Mesothelial cell of epicardium (in vitro differentiated cells): ENCODE results near the gene NCOA1. TPM values are rescaled to one million over a fixed set of nuclear protein-coding genes. Genes with fewer than 3 reads are reported as not detected.

Experiments used
- DNase-seq, 2 experiments: peaks; one replicate each; pipeline ENCODE4 v3.0.0; 2021; ENCODE audit warnings: low spot score in 2 of 2; ENCODE audit not compliant: unreplicated experiment in 2 of 2
- H3K27ac Mint-ChIP-seq: 2 replicates; pipeline ENCODE4 v1.8.0; 2021; ENCODE audit warnings: mixed read lengths
- H3K27me3 Mint-ChIP-seq: 2 replicates; pipeline ENCODE4 v1.8.0; 2021; ENCODE audit warnings: low read depth, mixed read lengths
- H3K36me3 Mint-ChIP-seq: 2 replicates; pipeline ENCODE4 v1.8.0; 2021; ENCODE audit warnings: mixed read lengths
- H3K4me1 Mint-ChIP-seq: 2 replicates; pipeline ENCODE4 v1.8.0; 2021; ENCODE audit warnings: mixed read lengths
- H3K4me3 Mint-ChIP-seq: 2 replicates; pipeline ENCODE4 v1.8.0; 2021; ENCODE audit warnings: mild to moderate bottlenecking, moderate library complexity, mixed read lengths
- H3K9me3 Mint-ChIP-seq: 2 replicates; pipeline ENCODE4 v1.8.0; 2021; ENCODE audit warnings: mixed read lengths
- total RNA-seq: library from RNA; stranded (reverse); gene quantifications from 3 replicates; pipeline ENCODE4 v1.2.1, GENCODE V29; 2021
- TF ChIP-seq, protein P1 (sequence below): fragments of 200-600 bp; sonication (generic); IDR thresholded peaks from one replicate; pipeline ENCODE4 v1.5.0; 2021; ENCODE audit warnings: antibody characterized with exemption; ENCODE audit not compliant: unreplicated experiment

NCOA1 gene
- total RNA-seq, 1 donor from 2014 or later = 35.1 TPM

DNA sequence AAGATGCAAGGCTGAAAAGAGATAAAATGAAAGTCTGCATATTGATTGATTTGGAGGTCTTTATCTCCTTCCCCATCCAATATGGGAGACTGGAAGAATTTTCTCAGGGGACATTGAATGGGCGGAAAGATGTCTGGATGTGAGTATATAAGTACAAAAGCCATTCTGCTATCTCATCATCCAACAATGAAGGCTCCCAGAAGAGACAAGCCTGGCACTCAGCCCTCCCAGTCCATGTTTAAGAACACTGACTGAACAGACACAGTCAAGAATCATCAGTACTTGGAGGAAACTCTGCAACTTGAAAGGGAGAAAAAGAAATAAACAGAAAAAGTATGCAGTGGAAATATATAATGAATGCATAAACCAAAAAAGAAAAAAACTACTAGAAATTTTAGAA lies 221.2 kb downstream of the NCOA1 start:
- TF ChIP-seq, protein P1, sequence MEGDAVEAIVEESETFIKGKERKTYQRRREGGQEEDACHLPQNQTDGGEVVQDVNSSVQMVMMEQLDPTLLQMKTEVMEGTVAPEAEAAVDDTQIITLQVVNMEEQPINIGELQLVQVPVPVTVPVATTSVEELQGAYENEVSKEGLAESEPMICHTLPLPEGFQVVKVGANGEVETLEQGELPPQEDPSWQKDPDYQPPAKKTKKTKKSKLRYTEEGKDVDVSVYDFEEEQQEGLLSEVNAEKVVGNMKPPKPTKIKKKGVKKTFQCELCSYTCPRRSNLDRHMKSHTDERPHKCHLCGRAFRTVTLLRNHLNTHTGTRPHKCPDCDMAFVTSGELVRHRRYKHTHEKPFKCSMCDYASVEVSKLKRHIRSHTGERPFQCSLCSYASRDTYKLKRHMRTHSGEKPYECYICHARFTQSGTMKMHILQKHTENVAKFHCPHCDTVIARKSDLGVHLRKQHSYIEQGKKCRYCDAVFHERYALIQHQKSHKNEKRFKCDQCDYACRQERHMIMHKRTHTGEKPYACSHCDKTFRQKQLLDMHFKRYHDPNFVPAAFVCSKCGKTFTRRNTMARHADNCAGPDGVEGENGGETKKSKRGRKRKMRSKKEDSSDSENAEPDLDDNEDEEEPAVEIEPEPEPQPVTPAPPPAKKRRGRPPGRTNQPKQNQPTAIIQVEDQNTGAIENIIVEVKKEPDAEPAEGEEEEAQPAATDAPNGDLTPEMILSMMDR = no peak
- no peak for DNase-seq
- Mint-ChIP-seq H3K27me3 (no peaks in the 10 kb centered on the region), H3K4me3 (no peak overlapping the region), H3K36me3 (peaks cover 50% of the 10 kb centered on the region), H3K4me1 (no peaks in the 10 kb centered on the region), H3K27ac (no peak overlapping the region), H3K9me3 (peaks cover 10% of the 10 kb centered on the region)

- Mint-ChIP-seq H3K27ac (no peak overlapping the region), H3K4me1 (no peaks in the 10 kb centered on the region), H3K36me3 (peaks cover 50% of the 10 kb centered on the region), H3K4me3 (no peak overlapping the region), H3K9me3 (peaks cover 13% of the 10 kb centered on the region), H3K27me3 (no peaks in the 10 kb centered on the region)
- TF ChIP-seq, protein P1 = no peak
- DNase-seq = no peak
Measured at GRCh38 chr2:24717263-24717951, 226.4 kb downstream of the NCOA1 start.

DNA sequence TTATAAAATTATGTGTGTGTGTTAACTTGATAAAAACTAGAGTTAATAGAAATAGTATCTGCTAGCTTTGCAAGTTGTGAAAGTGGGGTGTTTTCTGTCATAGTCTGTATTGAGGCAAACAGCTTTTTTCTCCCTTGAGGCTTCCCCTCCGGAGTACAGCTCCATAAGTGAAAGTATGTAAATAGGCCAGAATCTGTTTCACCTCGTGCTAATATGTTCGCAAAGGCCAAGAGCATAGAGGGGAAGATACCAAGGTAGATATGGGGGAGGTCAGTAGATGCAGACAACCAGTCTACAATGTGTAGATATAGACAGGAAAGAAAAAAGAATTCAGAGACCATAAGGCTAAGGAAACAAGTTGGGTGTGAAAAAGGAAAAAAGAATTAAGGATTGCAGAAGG lies 229.3 kb downstream of the NCOA1 start:
- DNase-seq = no peak
- H3K36me3 Mint-ChIP-seq = peaks cover 31% of the 10 kb centered on the region
- H3K27ac Mint-ChIP-seq = no peak overlapping the region

DNA sequence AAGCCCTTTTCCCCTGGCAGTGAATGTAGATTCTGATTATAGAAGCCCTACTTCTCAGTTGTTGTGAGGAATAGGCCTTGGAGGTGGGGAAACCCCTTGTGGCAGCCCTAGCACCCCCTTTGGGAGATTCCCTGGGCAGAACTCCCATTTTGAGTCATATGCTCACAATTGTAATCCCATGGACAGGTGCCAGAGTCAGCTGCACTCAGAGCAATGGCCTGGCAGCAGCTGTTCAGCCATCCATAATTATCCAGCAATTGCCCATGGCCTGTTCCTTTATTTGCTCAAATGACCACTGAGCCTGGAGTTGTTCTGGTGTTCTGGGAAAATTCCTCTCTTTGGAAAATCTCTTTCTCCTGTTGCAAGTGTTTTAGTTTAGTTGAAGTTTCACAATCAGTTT lies 230.4 kb downstream of the NCOA1 start:
- TF ChIP-seq, protein P1 = no peak
- H3K36me3 Mint-ChIP-seq = peaks cover 28% of the 10 kb centered on the region
- H3K9me3 Mint-ChIP-seq = peaks cover 11% of the 10 kb centered on the region
- H3K4me1 Mint-ChIP-seq = no peaks in the 10 kb centered on the region
- no peaks in the 10 kb centered on the region for H3K27me3 Mint-ChIP-seq
- peak overlapping the region; percentile 39 for H3K27ac Mint-ChIP-seq
- DNase-seq = no peak
- no peak overlapping the region for H3K4me3 Mint-ChIP-seq

More for the DNA sequence above, 229.3 kb downstream of the NCOA1 start:
- peaks cover 13% of the 10 kb centered on the region for H3K9me3 Mint-ChIP-seq
- H3K4me1 Mint-ChIP-seq = no peaks in the 10 kb centered on the region
- H3K27me3 Mint-ChIP-seq = no peaks in the 10 kb centered on the region
- H3K4me3 Mint-ChIP-seq = no peak overlapping the region
- TF ChIP-seq, protein P1 = no peak

GRCh38 chr2:24722141-24722790 lies 231.2 kb downstream of the NCOA1 start:
- no peaks in the 10 kb centered on the region for H3K4me1 Mint-ChIP-seq
- H3K4me3 Mint-ChIP-seq = no peak overlapping the region
- DNase-seq = no peak
- no peaks in the 10 kb centered on the region for H3K27me3 Mint-ChIP-seq
- H3K27ac Mint-ChIP-seq = peak overlapping the region; percentile 39
- TF ChIP-seq, protein P1 = no peak
- H3K36me3 Mint-ChIP-seq = peaks cover 21% of the 10 kb centered on the region
- H3K9me3 Mint-ChIP-seq = peaks cover 3% of the 10 kb centered on the region
